Stimulated activated CD8-positive, alpha-beta memory T cell treated with anti-CD3 and anti-CD28 coated beads, Interleukin-7, amount 100 ng/mL, for 24 hours (primary cell): Measurements from ENCODE around the gene VPS35L.

Experiments
- DNase-seq: peaks from one replicate; pipeline ENCODE4 v3.0.0-alpha.2; 2020; ENCODE audit warnings: low read depth

The VPS35L gene

DNA sequence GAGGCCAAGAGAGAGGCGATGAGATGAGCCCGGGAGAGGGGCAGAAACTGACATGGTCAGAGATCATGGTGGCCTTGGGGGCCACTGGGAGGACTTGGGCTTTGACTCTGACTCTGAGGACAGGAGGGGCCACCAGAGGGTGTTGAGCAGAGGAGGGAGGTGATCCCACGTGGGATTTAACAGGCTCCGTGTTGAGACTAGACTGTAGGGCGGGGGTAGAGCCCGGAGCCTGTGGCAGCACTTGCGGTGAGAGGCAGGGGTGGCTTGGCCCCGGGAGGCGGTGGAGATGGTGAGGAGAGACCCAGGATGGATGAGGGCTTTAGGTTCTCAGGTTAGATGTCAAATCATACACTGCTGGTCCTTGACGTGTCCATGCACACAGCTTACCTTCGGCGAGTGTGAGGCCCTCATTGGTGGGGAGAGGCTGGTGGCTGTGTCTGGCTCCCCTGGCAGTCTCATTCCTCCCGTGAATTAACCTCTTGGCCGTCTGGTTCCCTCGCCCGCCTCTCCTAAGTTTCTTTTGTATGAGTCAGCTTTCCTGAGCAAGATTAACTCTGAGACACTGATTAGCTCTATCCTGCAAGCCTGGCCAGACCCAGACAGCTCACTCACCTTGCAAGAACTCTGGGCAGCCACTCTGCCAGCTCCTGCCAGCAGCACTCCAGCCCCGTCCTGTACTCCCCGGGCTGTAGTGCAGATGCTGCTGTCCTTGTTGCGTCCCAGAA is 39.7 kb downstream of the VPS35L start:
- DNase-seq = no peak

DNA sequence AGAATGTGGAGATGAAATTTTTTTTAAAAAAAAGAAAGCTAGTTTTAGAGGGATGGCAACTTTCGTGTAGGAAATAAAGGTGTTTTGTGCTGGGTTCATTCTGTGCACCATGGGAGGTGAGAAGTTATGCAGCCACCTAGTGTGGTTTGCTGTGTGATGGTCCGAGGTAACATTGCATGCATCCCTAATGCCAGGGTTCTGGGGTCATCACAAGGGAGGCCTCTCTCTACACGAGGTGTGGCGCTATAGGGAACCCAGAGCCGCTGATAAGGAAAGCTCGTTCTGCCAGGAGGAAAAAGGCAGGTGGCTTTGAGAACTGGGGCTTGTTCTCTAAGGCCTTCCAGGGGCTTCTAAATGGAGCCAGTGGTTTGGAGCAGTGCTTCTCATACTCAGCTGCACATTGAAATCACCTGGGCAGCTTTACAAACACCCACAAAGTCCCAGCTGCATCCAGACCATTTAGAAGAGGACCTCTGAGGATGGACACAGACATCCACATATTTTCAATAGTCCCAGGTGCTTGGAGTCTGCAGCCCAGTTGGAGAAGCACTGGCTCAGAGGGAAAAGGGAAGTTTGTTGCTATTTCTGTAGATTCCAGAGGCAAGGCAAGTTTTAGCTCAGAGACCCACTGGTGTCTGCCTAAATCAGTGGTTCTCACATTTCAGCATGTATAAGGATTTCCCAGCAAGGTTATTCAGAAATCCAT is 43.5 kb downstream of the VPS35L start:
- no peak for DNase-seq

DNA sequence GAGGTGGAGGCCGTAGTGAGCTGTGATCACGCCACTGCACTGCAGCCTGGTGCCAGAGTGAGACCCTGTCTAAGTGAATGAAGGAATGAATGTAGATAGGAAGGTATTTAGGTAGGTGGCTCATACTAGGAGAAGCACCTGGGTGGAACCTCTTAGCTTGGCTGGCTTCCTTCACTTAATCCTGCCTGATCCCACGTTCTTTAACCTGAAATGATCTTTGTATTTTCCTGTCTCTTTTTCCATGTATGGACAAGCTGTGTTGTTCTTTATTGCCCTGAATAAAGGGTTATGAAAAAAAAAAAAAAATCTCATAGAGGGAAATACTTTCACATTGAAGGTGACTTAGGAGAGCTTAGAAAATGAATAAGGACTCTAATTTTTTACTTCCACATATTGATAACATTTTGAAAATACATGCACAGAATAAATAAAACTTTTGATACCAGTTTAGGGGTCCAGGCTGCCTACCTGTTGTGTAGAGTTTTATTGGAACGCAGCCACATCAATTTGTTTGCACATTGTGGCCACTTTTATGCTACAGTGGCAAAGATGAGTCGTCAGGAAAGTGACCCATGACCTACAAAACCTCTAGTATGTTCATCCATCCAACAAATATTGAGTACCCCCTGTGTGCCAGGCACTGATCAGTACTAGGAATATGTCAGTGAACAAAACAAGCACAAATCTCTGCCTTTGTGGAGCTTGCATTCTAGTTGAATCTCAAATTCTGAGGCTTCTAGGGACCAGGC is 44.6 kb downstream of the VPS35L start:
- DNase-seq = no peak

DNA sequence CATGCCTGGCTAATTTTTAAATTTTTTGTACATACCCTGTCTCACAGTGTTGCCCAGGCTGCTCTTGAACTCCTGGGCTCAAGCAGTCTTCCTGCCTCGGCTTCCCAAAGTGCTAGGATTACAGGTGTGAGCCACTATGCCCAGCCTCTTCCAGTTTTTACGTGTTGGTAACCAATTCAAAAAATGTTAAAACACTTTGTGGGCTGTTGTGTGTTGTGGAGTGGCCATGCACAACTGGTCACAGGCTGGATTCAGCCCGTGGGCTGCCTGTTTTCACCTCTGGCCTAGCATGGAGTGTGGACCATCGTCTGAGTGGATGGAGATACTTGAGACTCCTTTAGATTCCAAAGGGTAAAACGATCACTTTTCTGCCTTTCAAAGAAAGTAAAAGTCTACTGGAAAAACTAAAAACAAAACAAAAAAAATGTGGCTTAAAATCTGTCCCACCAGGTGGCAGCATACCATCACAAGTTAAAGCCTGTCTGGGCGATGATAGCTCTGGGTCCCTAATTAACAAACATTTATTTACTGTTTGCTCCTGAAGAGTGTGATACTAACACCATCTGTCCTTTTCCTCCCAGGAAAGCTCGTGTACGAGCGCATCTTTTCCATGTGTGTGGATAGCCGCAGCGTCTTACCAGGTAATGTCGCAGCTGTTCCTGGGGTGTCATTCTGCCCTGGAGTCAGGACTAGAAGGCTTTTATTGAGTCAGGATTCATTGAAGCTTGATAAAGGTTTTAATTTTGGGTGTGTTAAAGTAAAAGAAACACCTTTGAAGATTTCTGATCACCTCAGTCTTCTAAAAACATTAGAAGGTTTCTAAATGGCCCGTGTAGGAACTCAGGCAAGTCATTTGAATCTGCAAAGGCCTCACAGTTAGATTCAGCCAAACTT is 45.8 kb downstream of the VPS35L start:
- DNase-seq = no peak

DNA sequence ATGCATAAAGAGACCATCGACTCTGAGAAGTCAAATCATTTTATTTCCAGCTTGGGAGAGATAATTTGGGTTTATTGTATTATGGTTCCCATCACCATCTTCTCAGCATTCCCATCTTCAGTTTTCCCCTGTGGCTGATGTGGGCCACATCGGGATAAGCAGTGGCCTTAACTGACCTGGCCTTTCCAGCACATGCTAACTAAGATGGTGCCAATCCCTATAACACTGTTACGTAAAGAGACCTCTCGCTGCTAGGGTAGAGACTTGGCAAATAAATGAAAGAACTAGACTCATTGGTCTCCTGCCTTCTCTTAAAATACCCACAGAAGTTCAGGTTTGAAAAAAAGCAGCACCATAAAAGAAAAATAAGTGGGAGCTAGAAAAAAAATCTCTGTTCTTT is 49.4 kb downstream of the VPS35L start:
- no peak for DNase-seq

DNA sequence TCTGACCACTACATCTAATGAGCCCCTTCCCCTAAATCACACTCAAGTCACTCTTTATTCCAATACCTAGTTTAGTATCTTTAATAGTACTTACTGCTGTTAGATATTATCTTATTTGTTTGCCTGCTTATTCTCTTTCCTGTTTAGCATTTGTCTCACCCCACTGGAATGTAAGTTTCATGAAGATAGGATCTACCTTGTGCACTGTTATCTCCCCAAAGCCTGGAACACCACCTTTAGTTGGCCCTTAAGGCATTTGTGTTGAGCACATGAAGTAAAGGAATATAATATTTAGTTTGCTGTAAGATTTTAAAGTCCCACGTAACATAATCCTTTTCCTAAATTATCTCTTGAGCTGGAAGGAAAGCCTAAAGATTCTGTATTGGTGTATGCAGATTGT is 50.2 kb downstream of the VPS35L start:
- DNase-seq = no peak

DNA sequence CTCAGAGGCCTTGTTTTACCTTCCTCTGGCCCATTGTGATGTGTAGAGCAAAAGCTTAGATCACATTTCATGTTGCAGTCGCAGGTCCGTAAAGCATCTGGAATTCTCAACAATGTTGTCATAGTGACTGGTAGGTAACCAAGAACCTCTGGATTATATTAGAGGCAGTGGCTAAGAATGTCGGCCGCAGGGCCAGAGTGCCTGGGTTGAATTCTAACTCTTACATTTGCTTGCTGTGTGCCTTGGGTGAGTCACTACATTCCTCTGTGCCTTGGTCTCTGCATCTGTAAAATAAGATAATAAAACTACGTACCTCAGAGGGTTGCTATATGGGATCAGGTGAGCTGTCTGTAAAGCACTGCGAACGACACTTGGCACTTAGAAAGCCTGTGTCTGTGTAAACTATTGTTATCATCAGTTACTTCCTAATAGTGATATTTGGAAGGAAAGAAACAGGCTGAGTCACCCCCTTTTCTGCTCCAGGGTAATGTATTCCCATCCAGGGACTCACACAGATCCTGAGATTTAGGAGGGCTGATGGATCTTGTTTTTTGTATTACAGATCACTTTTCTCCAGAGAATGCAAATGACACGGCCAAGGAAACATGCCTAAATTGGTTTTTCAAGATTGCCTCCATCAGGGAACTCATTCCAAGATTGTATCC is 52.2 kb downstream of the VPS35L start:
- DNase-seq = no peak

DNA sequence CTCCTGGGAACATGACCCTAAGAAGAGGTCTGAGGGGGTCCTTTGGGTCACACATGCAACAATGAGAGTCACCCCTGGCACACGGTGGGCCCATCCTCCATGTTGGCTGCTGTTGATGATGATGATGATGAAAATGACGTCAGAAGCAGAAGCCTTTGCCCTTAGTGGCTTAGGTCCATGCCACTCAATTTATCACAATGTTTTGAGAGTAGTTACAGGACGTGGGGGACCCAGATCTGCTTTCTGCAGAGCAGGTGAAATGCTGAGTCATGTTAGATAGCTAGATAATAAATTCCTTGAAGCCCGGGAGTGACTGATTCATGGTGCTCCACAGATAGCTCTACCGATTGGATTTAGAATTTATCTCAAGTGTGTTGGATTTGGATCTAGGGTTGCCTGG is 53.9 kb downstream of the VPS35L start:
- DNase-seq = no peak

DNA sequence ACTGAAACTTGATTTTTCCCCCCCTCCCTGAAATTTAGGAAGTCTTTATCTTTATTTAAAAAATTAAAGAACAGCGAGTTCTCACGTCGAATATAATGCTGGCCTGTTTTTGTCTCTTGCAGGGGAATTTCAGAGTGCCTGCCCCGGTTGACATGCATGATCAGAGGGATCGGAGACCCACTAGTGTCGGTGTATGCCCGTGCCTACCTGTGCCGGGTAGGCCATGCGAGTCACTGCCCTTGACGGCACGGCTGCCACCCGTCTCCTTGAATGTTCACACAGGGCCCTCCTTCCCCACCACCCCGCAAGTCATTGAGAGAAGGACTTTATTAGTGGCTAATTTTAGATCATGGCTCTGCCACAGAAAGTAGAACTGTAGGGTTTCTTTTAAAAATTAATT is 54.7 kb downstream of the VPS35L start:
- no peak for DNase-seq

DNA sequence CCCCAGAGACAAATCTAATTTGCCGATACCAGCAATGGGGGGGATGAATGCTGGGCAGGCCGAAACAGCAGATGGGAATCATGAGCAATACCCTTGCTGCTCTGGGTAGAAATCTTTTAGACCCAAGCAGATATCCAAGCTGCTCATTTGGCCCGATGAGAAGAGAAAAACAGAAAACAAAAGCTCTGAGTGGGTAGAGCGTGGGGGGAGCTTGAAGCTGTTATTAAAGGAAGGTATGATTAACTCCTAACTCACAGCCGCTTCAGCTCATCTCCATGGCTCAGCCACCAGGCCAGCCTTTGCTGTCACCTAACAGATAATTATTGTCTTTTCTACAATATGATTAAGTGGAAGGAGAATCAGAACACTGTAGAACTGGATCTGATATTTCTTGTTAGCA is 58.3 kb downstream of the VPS35L start:
- DNase-seq = no peak

DNA sequence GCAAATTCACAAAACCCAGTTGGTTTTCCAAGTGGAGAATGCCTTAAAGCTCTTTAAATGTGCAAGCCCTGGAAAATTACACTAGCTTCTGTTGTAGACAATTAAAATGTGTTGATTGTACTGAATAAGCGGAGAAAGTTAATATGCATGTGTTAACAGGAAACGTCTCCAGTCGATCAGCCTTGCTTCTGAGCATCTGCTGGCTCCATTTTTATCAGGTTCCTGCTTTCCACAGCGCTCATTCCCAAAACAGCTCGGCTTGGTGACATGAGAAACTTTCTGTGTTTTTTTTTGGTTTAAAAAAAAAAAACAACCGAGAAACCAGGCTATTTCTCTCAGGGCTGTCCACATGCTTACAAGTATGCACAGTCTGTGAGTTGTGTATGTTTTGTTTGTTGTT is 60.7 kb downstream of the VPS35L start:
- DNase-seq = no peak

DNA sequence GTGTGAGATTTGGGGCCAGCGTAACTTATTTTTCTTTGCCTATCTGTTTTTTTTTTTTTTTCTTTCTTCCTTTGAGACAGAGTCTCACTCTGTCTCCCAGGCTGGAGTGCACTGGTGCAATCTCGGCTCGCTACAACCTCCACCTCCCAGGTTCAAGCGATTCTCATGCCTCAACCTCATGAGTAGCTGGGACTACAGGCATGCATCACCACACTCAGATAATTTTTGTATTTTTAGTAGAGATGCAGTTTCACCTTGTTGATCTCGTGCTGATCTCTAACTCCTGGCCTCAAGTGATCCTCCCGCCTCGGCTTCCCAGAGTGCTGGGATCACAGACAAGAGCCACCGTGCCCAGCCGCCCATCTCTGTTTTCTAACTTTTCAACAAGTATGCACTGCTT is 63.4 kb downstream of the VPS35L start:
- no peak for DNase-seq

DNA sequence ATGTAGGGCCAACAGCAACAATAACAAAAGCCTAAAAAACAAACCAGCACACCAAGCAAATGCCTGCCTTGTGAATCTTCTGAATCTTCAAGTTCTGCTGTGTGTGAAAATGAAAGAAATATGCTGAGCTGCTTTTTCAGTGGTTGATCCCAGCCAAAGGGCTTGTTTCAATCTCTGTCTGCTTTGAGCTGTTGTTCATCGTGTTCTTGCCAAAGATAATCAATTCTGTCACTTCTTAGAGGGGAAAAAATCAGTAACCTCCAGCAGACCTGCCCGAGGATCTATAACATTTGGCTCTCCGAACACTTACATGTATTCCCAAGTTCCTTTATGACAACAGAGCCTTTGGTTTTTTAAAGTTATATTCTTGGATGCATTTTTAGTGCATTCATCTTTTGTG is 65.9 kb downstream of the VPS35L start:
- no peak for DNase-seq

DNA sequence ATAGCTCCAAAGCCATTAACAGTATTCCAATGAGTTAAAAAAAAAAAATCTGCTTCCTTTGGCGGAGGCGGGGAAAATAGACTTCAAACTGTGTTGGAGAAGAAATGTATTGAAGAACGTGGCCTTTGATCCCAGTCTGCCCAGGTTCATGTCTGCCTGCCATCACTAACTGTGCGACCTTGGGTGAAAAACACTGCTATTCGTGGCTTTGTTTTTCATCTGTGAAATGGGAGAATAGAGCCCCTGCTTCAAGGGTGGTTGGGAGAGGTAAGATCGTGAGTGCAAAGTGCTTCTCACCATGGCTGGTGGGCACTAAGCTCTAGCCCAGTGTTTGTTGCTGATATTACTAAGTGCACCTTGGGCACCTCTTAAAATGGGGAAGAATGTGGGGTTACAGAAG is 69.5 kb downstream of the VPS35L start:
- no peak for DNase-seq

DNA sequence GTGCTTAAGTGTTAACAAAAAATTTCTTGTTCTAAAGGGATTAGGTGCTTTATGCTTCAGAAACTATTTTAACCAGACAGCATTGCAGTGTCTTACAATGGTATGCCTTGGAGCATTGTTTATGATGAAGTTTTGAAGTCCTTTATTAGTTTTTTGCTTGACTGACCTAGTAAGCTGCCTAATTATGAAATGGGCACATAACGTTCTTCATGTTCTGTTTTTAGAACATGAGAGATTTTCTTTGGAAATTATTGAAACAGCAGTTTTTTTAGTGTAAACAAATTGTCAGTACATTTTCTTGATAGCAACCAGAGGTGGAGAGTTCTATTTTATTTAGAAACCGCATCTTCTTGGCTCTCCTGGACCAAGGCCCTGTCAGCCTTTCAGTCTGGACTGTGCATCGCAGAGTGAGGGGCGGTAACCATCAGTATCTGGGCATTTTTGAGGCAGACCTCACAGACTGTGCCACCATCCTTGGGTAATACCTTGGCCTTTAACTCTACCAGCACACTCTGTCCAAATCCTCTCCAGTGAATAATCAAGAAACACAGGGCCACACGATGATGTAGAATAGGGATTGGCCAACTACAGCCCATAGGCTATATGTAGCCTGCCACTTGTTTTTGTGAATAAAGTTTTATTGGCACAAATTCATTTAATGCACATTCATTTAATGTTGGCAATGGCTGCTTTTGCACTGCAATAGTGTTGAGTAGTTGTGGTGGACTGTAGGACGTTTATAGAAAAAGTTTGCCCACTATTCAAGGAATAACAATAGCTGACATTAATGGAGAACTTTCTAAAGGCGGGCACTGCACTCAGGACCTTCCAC is 81.1 kb downstream of the VPS35L start:
- DNase-seq = no peak

DNA sequence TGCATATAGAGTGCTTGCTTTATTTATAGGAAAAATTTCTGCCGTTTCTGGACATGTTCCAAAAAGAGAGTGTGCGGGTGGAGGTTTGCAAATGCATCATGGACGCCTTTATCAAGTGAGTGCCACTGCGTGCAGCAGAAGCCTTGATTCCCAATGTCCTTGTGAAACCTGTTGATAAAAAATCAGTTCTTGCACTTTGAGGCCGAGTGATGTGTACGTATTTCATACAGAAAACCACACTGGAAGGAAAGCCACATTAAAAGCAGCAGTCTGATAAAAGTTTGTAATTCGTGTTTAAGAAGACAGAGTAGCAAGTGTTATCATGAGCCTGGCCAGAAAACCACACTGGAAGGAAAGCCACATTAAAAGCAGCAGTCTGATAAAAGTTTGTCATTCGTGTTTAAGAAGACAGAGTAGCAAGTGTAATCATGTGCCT is 84.5 kb downstream of the VPS35L start:
- DNase-seq = no peak

DNA sequence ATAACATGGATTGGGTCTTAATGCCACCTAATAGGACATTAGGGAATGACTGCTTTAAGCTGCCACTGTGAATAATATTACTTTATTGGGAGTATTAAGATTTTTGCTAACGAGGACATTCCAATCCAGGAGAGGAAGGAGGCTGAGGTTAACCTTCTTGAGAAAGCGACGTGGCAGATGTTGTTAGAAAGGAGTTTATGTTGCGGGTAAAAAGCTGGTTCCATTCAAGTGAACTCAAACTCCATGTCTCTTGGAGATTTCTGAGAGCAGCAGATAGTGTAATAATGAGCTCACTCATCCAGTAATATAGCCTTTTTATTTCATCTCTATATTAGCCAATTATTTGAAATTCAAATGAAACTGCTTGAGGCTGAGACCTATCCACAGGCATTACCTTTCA is 87.0 kb downstream of the VPS35L start:
- no peak for DNase-seq

DNA sequence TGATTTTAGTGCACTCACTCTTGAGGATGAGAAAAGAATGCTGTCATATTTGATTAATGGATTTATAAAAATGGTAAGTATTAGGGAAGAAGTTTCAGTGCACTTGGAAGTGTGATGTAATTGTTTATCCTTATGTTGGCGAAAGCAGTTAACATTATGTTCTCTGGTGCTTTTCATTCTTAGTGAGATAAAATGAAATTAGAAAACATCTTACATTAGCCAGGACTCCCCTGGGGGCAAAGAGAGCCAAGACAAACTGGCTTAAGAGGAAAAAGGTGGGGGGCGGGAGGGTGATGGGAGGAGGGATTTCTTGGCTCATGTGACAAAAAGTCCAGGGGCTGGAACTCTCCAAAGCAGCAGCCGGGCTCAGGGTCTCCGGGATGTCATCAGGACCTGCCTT is 89.4 kb downstream of the VPS35L start:
- DNase-seq = no peak

DNA sequence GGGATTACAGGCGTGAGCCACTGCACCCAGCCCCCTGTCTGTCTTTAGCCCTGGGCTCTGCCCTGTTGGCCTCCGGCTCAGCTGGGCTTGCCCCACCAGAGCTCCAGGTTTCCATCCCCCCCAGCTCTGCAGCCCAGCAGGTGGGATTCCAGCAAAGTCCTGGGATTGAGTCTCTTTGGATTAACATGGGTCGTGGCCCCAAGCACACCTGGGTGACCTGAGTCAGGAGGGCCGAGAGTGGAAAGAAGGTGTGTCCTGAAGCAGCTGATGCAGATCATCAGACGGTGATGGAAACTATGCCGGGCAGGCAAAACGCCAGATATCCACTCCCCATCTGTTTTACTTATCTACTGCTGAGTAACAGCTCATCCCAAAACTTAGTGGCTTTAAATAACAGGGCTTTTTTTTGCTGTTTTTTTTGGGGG is 90.1 kb downstream of the VPS35L start:
- no peak for DNase-seq

DNA sequence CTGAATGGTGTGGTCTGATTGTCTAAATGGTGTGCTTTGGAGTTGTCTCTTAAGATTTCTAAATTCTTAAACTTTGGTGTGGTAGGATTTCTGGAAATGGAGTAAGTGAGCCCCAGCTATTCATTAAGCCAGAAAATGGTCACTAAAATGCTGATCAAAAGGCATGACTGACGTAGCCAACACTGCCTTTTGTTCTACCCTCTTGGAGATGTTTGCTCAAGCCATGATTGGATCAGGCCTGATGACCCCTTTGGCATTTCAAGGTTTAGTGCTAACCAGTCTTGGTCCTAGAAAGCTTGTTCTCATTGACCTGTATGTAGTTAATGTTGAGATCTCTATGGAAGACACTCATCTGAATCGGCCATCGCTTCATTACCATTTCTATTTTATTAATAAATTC is 94.5 kb downstream of the VPS35L start:
- DNase-seq = no peak

DNA sequence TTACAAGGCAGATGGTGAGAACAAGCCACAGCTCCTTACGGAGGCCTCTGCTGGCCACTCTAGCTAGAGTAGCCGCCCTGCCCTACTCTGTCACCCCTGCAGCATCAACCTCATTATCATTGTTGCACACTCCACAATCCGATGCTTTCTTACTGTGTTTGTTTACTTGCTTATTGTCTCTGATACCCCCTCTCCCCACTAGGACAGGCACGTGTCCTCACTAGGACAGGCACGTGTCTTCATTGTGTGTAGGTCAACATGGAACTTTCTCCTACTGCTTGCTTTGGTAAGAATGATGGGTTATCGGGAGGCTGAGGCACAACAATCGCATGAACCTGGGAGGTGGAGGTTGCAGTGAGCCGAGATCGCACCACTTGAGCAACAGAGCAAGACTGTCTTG is 98.6 kb downstream of the VPS35L start:
- no peak for DNase-seq
